NCI-H510A (cell line): ENCODE data around the gene EEFSEC.

ENCODE experiments used
- DNase-seq: peaks from one replicate; lab custom pipeline; 2025; lab: John Stamatoyannopoulos, UW

EEFSEC gene

DNA sequence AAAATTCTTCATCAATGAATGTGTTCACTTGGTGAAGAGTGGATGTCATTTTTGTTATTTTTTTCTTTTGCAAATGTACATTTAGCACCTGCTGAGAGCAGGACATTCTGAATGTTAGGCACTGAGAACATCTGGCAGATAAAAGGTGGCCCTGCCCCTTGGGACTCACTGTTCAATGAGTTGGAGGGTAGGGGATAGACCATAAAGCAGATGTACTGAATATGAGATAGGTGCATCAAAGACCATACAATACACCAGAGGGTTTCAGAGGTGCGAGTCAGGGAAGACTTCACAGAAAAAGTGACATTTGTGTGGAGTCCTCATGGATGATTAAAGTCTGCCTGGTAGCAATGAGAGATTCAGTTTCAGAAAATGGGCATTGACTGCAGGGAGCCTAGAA is 34.2 kb downstream of the EEFSEC start:
- no peak for DNase-seq

DNA sequence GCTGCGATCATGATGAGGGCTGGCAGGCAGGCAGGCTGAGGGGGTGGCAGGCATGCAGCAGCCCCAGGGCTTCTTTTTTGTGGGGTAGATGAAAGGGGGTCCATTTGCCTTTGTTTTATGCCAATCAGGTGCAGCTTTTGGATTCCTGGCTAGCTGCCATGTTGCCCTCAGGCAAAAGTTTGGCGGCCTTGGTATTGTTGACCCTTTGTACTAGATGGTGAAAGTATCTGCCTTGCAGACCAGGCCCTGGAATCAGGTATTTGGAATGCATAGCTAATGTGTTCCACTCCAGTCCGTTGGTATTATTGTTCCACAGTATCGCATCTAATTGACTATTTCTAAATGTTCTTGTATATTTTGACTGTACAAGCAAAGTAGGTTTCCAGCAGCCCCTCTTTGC is 35.0 kb downstream of the EEFSEC start:
- DNase-seq = no peak

DNA sequence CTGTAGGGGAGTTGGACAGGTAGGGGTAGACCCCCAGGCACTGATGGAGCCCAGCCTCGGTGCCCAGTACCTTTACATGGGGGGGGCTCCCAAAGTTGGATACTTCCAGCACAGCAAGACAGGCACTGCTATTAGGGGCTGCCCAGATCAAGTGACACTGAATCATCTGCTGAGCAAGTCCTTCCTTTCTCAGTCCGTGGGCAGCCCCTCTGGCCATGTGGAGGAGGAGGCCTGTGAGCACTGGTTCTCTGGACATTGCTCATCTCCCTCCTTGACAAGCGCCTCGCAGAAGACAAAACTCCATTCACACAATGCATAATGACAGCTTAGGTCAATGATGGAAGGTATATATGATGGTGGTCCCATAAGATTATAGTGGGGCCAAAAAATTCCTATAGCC is 35.7 kb downstream of the EEFSEC start:
- no peak for DNase-seq

DNA sequence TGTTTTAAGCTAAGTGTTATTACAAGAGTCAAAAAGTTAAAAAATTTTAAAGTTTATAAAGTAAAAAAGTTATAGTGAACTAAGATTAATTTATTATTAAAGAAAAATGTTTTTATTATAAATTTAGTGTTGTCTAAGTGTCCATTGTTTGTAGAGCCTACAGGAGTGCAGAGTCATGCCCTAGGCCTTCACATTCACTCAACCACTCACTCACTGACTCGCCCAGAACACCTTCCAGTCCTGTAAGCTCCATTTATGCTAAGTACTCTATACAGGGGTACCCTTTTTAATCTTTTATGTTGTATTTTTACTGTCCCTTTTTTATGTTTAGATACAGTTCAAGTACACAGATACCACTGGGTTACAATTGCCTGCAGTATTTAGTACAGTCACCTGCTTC is 37.2 kb downstream of the EEFSEC start:
- no peak for DNase-seq

DNA sequence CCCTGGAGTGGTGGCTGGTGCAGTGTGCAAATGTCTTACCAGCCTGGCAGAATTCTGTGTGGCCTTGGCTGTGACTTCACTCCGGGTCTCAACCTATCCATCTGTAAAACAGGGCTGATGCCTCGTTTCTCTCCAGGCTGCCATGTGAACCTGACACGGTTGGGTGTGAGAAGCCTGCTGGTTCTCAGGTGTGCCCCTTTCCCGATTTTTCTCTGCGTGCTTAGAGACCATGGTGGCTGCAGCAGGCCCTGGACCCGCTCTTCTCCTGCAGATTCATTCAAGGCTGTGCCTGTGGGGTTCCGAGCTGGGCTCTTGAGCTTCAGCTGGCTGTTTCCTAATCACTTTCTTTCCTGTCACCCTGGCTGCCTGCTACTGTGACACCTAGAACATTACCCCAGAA is 38.9 kb downstream of the EEFSEC start:
- no peak for DNase-seq

DNA sequence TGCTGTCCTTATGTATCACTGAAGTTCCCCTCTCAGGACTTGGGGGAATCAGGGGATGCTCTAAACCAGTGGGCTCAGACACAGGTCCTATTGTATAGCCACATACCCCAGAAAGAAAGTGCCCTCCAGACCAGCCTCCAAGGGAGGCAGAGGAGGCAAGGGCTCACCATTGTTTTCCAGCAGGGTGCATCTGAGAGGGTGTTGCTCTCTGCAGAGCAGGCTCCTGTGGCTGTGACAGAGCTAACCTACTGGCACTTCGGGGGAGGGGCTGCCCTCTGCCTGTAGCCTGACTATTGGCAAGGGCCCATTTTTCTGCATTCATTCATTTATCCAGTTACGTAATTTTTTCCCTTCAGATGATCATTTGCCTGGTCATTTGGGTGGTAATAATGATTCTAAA is 39.9 kb downstream of the EEFSEC start:
- no peak for DNase-seq

DNA sequence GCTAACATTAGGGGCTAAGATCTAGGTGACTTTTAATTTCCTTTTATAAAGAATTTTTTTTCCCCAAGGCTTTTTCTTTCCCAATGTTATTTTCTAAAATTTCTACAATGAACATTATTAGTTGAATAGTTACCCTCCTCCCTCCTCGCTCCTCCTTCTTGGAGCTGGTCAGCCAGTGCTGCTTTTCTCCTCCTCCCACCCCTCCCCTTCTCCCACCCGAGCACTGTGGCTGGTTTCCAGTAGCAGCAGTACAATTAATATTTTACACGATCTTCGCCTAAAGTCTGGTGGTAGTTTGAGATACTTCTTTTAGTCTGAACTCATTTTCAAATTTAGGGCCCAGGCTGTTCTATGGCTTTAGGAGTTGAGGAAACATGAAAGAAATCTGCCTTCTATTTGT is 41.6 kb downstream of the EEFSEC start:
- DNase-seq = no peak

DNA sequence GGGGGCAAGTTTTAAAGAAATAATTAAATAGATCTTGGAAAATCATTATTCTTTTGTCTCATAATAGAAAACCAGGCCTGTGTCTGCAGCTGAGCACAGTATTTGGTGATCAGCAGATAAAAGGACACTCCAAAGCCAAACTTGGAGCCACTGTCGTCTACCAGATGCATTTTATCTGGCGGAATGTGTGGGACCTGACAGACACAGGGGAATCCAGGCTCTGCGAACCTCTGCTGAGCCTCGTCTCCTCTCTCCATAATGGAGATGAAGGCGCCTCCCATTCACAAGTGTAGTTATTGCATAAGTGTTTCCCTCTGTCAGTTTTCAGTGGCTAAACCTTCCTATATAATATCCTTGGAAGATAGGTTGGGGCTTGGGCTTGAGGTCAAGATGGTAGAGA is 42.1 kb downstream of the EEFSEC start:
- no peak for DNase-seq

DNA sequence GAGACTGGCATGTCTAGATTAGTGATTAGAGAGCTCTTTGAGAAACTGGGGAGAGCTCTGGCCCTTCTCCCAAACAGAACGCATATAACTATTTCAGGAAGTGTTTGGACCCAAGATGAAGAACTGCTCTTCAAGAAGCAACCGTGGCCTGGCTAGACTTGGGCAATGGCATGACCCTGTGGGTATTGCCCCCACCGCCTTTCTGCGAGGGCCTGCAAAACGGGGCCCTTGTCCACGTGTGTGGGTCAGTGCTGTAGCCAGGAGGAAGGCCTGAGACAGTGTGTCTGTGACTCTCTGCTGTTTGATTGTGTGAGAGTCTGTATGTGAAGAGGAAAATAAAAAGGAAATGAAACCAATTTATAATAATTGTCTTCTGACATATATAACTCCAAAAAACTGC is 42.5 kb downstream of the EEFSEC start:
- DNase-seq = no peak

DNA sequence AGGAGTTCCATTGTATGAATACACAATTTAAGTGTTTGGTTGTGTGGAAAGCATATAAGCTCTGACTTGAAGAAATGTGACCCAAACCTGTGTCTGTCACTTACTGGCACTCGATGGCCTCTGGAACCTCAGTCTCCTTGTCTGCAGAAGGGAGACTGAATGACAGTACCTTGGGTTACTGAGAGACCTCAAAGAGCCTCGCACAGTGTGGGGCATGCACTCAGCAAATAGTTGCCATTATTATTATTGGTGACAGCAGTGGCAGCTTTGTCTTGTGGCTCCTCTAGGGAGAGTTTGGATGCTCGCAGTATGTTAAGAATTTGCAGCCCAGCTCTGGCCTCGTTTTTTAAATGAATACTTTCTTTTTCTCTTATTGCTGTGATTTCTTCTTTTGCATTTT is 43.4 kb downstream of the EEFSEC start:
- no peak for DNase-seq

DNA sequence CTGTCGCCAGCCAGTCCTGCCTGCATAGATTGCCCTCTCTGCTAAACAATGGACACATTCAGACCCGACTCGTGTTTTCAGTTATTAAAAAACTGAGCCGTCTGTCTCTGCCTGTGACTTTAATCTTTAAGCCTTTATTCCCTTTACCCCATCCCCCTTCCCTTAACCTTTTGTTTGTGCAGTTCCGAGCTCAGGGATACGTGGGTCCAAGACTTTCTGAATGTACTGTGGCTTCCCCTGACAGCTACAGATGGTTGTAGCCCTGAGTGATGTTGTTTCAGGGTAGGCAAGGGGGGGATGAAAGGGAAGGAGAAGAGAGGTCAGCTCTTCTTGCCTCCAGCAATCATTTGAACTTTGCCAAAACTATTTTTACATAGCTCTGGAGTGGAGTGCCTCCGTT is 44.6 kb downstream of the EEFSEC start:
- no peak for DNase-seq

DNA sequence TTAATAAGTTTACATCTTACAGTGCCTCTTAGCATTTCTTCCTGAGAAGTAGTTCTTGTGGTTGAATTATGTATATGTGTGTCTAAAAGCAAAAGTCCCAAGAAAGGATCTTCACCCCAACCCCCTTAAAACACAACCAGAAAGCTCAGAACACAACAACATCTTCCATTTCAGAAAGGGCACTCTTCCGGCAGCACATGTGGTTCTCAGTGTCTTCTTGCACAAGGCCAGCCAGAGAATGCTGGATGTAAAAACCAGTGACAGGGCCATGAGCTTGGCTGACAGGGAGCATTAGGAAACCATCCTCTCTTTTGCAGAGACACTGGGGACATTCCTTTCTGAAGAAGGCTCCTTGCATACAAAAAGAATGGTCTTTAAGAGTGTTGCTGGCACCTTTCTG is 45.0 kb downstream of the EEFSEC start:
- DNase-seq = no peak

DNA sequence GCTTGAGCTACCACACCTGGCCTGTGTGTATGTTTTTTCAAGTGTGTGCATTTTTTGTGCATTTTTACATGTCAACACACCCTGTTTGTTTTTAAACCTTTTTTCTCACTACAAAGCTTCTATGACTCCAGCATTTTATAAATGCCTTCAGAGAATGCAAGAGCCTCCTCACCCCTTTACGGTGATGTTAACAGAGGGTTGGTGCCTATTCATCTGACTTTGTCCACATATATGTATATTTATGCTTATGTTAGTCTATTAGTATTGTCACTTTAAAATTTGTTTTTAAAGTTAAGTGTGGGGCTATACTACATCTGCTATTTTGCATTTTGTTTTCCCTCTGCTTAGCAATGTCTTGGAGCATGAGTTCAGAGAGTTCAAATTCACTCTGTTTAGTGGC is 45.8 kb downstream of the EEFSEC start:
- no peak for DNase-seq

DNA sequence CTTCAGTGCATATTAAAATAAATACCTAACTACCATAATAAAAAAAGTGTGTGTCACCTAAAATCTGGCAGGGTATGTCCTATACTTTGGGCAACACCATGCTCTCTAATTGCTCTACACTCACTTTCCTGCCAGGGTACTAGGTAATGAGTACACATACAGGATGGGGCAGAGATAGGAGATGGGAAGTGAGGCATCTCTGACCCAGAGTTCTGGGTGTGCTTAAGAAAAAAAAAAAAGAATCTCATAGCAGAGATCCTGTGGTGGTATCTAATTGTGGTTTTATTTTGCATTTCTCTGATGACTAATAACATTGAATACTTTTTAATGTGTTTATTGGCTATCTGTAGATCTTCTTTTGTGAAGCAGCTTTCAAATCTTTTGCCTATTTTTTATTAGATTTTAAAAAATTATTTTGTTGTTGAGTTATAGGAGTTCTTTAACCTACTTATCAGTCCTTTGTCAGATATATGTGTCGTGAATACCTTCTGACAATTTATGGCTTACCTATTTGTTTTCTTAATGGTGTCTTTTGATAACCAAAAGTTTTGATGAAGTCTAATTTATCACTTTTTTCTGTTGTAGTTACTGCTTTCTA is 48.0 kb downstream of the EEFSEC start:
- no peak for DNase-seq

DNA sequence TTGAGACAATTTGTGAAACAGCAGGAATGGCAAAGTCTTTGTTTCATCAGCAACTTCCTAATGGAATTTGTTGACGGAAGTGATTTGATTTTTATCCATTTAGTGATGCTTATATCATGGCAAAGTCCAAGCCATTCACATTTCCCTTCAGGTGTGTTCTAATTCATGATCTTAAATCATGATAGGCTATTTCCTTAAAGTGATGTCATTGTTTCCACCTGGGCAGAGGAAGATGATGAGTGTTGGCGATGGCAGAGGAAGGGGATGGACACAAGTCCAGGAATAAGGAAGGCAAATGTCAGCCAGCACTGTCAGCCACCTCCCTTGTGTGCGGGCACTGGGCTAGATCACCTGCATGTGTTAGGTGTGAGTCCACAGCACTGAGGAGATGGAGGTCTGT is 49.9 kb downstream of the EEFSEC start:
- DNase-seq = no peak

DNA sequence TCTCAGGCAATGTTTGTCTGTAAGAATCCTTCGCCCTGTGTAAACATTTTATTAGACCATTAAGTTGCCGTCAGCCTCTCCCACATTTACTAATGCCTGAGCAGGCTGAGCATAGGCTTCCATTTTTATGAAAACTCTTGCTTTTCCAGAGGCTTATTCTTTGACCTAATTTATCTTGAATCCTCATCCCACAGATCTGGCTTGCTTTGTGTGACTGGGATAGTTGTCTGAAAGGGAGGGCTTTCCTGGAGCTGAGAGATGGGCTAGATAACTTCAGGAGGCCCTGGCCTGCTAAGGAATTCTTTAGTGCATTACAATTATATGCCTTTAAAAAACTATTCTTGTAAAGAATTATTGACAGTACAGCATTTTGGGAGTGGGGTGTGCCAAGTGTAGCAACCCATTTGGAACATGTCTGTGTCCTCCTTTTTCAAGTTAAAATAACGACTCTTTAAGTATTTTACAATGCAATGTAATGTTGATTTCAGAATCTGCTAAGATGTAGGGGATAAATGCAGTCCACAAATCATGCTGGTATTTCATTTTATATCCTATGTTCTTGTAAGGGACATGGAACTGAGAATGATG is 52.4 kb downstream of the EEFSEC start:
- DNase-seq = no peak

DNA sequence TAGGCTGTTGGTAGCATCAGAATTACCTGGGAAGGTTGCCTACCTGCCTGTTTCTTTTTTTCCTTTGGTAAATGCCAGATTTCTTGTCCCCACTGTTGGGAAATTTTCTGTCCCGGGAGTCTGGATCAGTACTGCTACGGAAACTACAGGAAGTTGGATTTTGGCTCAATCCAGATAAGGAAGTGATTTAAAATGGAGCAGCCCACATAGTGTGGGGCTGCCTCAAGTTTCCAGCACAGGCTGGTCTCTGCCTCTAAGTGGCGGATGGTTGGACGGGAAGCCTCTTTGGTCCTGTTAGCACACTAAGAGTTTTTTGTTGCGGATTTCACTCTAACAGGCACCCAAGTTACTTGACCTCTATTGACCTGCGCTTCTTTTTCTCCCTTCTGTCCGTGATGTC is 54.7 kb downstream of the EEFSEC start:
- DNase-seq = no peak

DNA sequence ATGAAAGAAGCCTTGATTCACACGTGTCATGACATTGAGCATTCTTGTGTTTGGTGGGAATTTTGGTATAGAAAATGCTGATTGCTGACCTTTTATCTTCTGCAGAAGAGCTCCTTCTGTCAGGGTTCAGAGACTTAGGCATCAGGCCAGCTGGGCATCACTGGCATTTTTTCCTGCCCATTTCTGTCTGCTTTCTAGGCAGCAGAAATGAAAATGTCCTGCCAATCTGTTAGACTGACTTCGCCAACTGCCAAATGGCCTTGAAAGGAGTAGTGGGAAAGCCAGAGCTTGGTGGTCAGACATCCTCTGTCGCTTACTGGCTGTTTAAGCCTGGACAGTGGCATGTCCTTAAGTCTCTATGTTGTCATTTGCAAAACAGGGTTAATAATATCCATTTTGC is 57.4 kb downstream of the EEFSEC start:
- DNase-seq = no peak

DNA sequence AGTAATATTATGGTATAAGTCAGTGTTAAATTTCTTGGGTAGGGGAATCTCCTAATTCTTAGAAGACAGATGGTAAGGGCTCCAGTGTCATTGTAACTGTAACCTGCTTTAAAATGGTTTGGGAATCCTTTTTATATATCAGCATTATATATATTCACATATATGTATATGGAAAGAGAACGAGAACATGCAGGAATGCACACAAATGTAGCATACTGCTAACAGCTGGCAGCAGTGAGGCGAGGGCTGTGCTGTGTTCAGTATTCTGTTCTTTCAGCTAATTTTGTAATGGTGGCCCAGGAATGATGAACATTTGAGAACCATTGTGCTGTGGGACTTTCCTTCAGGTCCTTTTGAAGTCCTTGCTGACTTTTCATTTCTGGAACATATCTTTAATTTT is 60.8 kb downstream of the EEFSEC start:
- no peak for DNase-seq

DNA sequence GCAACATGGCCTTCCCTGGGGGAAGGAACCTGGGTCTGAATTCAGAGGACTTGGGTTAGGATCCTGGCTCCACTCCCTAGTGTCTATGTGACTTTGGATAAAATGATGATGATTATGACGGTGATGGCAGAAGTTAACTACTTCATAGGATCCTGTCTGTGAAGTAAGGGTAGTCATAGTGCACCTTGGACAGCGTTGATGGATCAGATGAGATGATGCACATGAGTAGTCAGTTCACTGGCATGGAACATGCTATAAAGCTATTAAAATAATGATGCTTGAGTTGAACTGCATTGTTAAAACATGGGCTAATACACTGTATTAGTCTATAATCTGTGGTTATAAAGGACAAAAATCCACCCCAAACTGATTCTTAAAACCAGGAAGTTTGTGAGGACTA is 62.0 kb downstream of the EEFSEC start:
- DNase-seq = no peak

DNA sequence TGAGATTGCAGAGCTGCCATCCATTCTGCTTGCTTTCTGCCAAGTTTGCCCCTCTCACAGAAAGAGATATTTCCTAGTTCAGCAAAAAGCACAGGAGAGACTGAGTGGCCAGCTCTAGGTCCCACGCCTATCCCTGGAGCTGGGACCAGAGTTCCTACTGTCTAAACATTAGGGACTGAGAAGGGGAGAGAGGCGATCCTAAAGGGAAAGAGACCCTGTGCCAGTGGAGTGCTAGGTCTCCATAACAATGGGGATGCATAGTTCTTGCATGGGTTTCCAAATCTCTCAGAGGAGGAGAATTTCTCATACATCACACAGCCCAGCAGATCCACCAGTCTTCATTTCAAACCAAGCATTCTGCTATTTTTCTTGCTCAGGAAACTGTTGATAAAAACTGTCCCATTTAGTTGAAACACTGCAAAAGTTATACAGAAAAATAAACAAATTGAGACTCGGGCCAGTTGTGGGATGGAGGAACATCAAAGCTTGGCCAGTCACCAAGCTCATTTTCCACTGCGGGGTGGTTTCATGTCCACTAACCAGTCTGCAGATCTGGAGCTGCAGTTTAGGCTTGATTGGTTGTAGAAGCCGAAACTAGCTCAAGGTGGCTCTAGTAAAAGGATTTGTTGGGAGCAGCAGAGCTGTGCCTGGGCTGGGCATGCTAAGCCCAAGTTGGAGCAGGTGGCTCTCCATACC is 62.7 kb downstream of the EEFSEC start:
- DNase-seq = no peak

DNA sequence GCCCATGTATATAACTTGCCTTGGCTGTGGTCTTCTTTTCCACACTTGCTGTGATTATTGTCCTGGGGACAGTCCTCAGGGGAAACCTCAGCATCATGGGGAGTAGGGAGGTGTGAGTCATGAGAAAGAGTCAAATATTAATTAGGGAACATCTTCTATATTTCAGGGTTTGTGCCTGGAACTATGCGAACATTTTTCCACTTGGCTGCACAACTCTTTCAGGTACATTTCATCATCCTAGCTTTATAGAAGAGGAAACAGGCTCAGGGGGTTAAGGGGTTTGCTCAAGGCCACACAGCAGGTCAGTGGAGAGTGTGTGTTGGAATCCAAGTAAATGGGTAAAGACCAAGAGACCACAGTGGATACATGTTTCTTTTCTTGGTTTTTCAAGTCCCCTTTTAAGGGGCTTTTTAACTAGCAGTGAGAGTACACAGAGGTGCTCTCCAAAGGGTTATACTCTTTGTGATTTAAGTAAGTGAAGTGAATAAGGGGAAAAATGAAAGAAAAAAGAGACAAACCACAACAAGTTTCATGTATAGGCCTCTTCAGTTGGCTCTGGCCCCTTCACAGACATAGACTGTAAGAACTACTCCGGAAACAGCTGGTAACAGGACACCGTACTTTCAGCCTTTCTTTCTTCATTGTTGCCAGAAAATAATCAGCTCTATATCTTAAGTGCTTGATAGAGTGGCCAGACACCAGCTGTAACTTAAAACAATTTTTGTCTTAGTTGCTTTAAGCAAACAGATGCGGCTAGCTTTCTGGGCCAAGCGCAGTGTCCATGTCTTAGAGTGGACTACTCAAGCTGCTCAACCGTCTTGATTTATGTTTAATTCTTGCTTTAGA is 64.6 kb downstream of the EEFSEC start:
- DNase-seq = no peak
